Muscle of back (tissue), 13 donors: Measurements from ENCODE around the gene DOCK10. TPM values are rescaled to one million over a fixed set of nuclear protein-coding genes. Genes with fewer than 3 reads are reported as not detected.
A peak's percentile ranks its signal among the peaks of the same experiment; 100 is the strongest.
"Not testable (repeated sequence)": the region's sequence is repeated elsewhere in the genome, so short reads cannot be mapped to it uniquely, and the experiment has no call there.

Experiments
- DNase-seq, 3 donors: peaks; one replicate each; pipeline versions ENCODE4 v3.0.0 to v3.0.0-alpha.2; 2013
- long read RNA-seq, 9 donors: transcript quantifications; one replicate each; lab custom pipeline, GENCODE V29; 2026
- polyA plus RNA-seq, 10 donors: library from polyadenylated mRNA; unstranded; fragments of 120-200 nt; gene quantifications; one replicate each; pipeline ENCODE4 v1.2.1, GENCODE V29; 2013; ENCODE audit not compliant: insufficient read length in 10 of 10

The DOCK10 gene
- polyA plus RNA-seq, result 10 to 100 TPM; 13.7 to 22.8 (median 19.6) TPM
- long read RNA-seq, donor 1, partial matches to known transcripts, result 0 of 1 reads
- long read RNA-seq, donor 1, other reads (novel, unspliced or antisense), result 0 of 1 reads
- long read RNA-seq, donor 2, result 0 reads
- long read RNA-seq, donor 3, result 0 reads
- long read RNA-seq, donor 4, result 0 reads
- long read RNA-seq, donor 5, result 0 reads
- long read RNA-seq, donor 6, partial matches to known transcripts, result 8 of 8 reads
- long read RNA-seq, donor 6, other reads (novel, unspliced or antisense), result 0 of 8 reads
- long read RNA-seq, donor 7, partial matches to known transcripts, result 6 of 6 reads
- long read RNA-seq, donor 7, other reads (novel, unspliced or antisense), result 0 of 6 reads
- long read RNA-seq, donor 8, result 0 reads
- long read RNA-seq, donor 9, result 0 reads

GRCh38 chr2:225041851-225042799 lies at the start of gene DOCK10:
TSS of gene DOCK10 (minus strand) at chr2:225042468. CDS start at chr2:225042374, 94 bp downstream.
- DNase-seq, result peak; percentile 55 to 86 (median 70)

- peak in 1 of 3 donors; percentile 91 for DNase-seq
Measured at GRCh38 chr2:225091336-225091735, 49.1 kb upstream of the DOCK10 start.

- DNase-seq, result peak in 1 of 3 donors; percentile 68
Measured at GRCh38 chr2:225090746-225091145, 48.5 kb upstream of the DOCK10 start.

- no peak for DNase-seq
Measured at GRCh38 chr2:225086915-225087314, 44.6 kb upstream of the DOCK10 start.

- DNase-seq, result no peak
Measured at GRCh38 chr2:225086439-225086838, 44.2 kb upstream of the DOCK10 start.

GRCh38 chr2:225083276-225083675 lies 41.0 kb upstream of the DOCK10 start:
- DNase-seq, result no peak

- DNase-seq, result peak; percentile 19 to 65 (median 40)
Measured at GRCh38 chr2:225076125-225076524, 33.9 kb upstream of the DOCK10 start.

- peak in 1 of 3 donors; percentile 7 for DNase-seq
Measured at GRCh38 chr2:225074919-225075681, 32.8 kb upstream of the DOCK10 start.

- peak in 1 of 3 donors; percentile 11 for DNase-seq
Measured at GRCh38 chr2:225074366-225074765, 32.1 kb upstream of the DOCK10 start.

- no peak for DNase-seq
Measured at GRCh38 chr2:225073198-225073597, 30.9 kb upstream of the DOCK10 start.

GRCh38 chr2:225072444-225072843 lies 30.2 kb upstream of the DOCK10 start:
- DNase-seq, result no peak

- no peak for DNase-seq
Measured at GRCh38 chr2:225070811-225071210, 28.5 kb upstream of the DOCK10 start.

GRCh38 chr2:225069966-225070365 lies 27.7 kb upstream of the DOCK10 start:
- DNase-seq, result no peak

GRCh38 chr2:225069477-225069876 lies 27.2 kb upstream of the DOCK10 start:
- no peak for DNase-seq

GRCh38 chr2:225065882-225066281 lies 23.6 kb upstream of the DOCK10 start:
- DNase-seq, result no peak

- no peak for DNase-seq
Measured at GRCh38 chr2:225064928-225065327, 22.7 kb upstream of the DOCK10 start.

GRCh38 chr2:225064362-225064761 lies 22.1 kb upstream of the DOCK10 start:
- no peak for DNase-seq

GRCh38 chr2:225056330-225057073 lies 14.2 kb upstream of the DOCK10 start:
- no peak for DNase-seq

- no peak for DNase-seq
Measured at GRCh38 chr2:225055714-225056113, 13.4 kb upstream of the DOCK10 start.

GRCh38 chr2:225052703-225053102 lies 10.4 kb upstream of the DOCK10 start:
- no peak for DNase-seq

GRCh38 chr2:225047502-225047901 lies 5.2 kb upstream of the DOCK10 start:
- DNase-seq, result not testable (repeated sequence)
